ENCODE measurements around the gene LEPR. TPM values are rescaled to one million over a fixed set of nuclear protein-coding genes. Genes with fewer than 3 reads are reported as not detected.

LEPR gene
- total RNA-seq: 1 to 10 TPM; 5.3 to 7.8 TPM

DNA sequence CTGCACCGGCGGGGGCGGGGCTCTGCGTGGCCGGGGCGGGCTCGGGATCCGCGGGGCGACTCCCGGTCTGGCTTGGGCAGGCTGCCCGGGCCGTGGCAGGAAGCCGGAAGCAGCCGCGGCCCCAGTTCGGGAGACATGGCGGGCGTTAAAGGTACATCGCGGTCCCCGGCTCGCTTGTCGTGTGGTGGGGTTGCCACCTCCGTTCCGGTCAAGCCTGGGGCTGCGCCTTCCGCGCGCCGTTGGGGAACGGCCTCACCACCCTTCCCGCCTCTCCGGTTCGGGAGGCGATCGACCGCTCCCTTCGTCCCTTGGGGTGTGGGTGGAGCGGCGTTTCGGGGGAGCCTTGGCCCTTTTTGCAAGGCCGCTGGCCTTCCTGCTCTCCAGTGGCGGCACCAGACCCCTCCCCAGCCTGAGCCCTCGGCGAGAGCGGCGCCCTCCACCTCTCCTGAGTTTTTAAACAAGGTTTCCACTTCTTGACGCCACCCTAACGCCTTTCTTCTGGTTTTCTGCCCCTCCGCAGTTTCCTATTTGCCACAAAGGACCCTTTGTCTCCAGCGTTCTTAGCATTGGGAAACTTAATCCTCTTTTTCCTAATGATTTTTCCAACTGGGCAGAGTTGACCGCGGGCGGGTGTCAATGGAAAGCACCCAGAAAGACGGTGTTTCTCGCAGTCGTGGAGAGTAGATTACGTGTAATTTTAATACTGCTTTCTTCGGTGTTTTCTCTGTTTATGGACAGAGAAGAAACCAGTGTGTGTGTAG lies at the start of gene LEPR, which contains the start of gene LEPROT:
TSS of gene LEPR (plus strand) at position 79 of the 761 bp plus-strand sequence. CDS start 144,898 bp downstream, outside the sequence.
TSS of gene LEPROT (plus strand) at position 79 of the 761 bp plus-strand sequence. CDS start at position 136, 57 bp downstream.
- peak; percentile 0 for ATAC-seq
- DNase-seq: no peak
- TF ChIP-seq POLR2A (IDR thresholded peaks at IDR 0.05): peak; percentile 90 to 94 (median 91)
- TF ChIP-seq CTCF (IDR thresholded peaks at IDR 0.05): no peak
- Histone ChIP-seq H3K27me3 (no peaks in the 10 kb centered on the region), H3K4me1 (peaks cover 38% of the 10 kb centered on the region), H3K27ac (peak within 1 kb of the TSS; percentile 93 to 98 (median 98)), H3K9me3 (no peaks in the 10 kb centered on the region), H3K4me3 (peak within 1 kb of the TSS; percentile 71 to 91), H3K36me3 (replicated peaks in 1 of 2; ENCODE audit: insufficient read depth in 1 of 2, low read depth in 2 of 2) (no peaks in the 10 kb centered on the region)
- intact Hi-C loops (cut with DNase I): no loop called here
- WGBS, 2 donors: 0% methylated on average over 24 to 50 of the region's 60 CpGs

DNA sequence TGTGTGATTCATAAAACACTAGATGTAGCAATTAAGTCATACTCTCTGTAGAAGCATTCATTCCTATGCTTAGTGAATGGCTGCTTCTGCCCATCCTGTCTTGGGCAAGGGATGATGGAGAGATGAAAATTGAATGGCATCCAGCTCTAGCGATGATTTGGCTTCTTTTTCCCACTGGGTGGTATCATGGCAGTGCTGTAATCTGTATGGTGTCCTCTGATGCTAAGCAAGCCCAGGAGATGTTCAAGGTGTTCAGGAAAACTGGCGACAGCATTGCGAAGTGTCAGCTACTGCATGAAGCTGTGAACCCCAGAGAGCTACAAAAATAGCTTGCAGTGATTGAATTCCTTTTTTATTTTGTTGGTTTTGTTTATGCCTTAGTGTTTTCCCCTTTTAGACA lies 48.9 kb upstream of the LEPR start:
- no peak for ATAC-seq
- H3K4me3 ChIP-seq: no peak overlapping the region
- TF ChIP-seq POLR2A (IDR thresholded peaks at IDR 0.05): no peak
- TF ChIP-seq CTCF (IDR thresholded peaks at IDR 0.05): no peak

DNA sequence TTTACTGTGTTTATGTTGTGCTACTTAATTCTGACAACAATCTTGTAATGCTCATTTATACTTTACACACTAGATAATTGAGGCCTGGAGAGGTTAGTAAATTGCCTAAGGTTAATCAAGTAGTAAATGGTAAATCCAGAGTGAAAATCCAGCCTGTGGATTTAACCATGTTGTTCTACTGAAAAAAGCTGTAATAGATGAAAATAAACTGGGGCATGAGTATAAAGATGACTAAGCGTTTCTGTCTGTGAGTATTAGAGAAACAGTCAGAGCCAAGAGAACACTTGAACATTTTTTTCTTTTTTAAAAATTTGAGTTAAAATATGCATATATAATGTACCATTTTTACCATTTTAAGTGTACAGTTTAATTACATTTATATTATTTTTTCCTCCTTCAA lies 47.9 kb upstream of the LEPR start:
- H3K4me3 ChIP-seq: no peak overlapping the region
- H3K9me3 ChIP-seq: no peaks in the 10 kb centered on the region
- intact Hi-C loops (cut with DNase I): no loop called here
- no peak for ATAC-seq
- no peaks in the 10 kb centered on the region for H3K4me1 ChIP-seq
- H3K27ac ChIP-seq: no peak overlapping the region
- TF ChIP-seq POLR2A (IDR thresholded peaks at IDR 0.05) (no peak), CTCF (IDR thresholded peaks at IDR 0.05) (no peak)
- 72 to 86% methylated on average over 1 of the region's 1 CpG for WGBS, 2 donors
- no peaks in the 10 kb centered on the region for H3K36me3 ChIP-seq (replicated peaks in 1 of 2; ENCODE audit: insufficient read depth in 1 of 2, low read depth in 2 of 2)
- H3K27me3 ChIP-seq: no peaks in the 10 kb centered on the region
- DNase-seq: no peak

More for the DNA sequence above, 48.9 kb upstream of the LEPR start:
- no peak overlapping the region for H3K27ac ChIP-seq
- no peaks in the 10 kb centered on the region for H3K4me1 ChIP-seq
- H3K36me3 ChIP-seq (replicated peaks in 1 of 2; ENCODE audit: insufficient read depth in 1 of 2, low read depth in 2 of 2): no peaks in the 10 kb centered on the region
- no peaks in the 10 kb centered on the region for H3K9me3 ChIP-seq
- intact Hi-C loops (cut with DNase I): no loop called here
- no peak for DNase-seq
- WGBS, 2 donors: 92 to 94% methylated on average over 3 of the region's 3 CpGs
- no peaks in the 10 kb centered on the region for H3K27me3 ChIP-seq

DNA sequence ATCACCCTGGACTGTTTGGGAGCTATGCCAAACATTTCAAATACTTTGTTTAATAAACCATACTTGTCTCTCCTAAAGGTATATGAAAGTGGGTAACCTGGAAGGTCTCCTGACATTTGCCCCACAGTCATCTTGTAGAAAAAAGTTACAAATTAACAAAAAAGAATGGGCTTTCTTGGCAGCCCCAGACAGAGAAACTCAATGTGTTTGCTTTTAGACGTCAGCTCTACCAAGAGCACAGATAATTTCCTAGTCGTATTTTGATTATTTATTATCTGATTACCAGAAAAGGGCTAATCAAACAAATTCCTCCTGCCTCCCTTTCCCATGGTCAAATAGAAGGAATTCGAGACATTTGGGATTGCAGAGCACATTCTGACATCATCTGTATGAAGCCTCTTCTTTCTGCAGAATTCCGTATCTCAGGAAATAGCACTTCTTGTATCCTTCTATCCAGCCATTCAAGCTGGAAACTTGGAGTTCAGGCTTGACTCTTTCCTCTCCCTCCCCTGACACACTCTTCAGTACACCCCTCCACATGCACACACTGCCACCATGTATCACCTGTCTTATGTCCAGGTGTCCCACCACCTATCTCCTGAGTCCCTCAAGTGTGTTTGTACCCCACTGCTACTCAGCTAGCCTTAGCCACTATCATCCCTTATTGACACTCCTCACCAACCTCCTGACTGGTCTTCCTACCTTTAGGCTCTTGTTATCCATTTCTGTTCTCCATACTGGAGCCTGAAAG lies 42.8 kb upstream of the LEPR start:
- Histone ChIP-seq H3K9me3 (no peaks in the 10 kb centered on the region), H3K27me3 (no peaks in the 10 kb centered on the region), H3K27ac (no peak overlapping the region), H3K36me3 (replicated peaks in 1 of 2; ENCODE audit: insufficient read depth in 1 of 2, low read depth in 2 of 2) (no peaks in the 10 kb centered on the region), H3K4me3 (no peak overlapping the region), H3K4me1 (no peaks in the 10 kb centered on the region)
- intact Hi-C loops (cut with DNase I): no loop called here
- no peak for ATAC-seq
- DNase-seq: no peak
- 30 to 37% methylated on average over 4 of the region's 4 CpGs for WGBS, 2 donors
- TF ChIP-seq CTCF (IDR thresholded peaks at IDR 0.05) (no peak), POLR2A (IDR thresholded peaks at IDR 0.05) (no peak)

All from body of pancreas (tissue), 4 donors.